ENCODE measurements around the gene WNT3.

Gene WNT3

GRCh38 chr17:46817901-46818209, 637 bp downstream of the WNT3 start:
- Histone ChIP-seq H3F3A (ENCODE audit: insufficient read depth, low read length) (no peaks in the 10 kb centered on the region), H3K36me3 (ENCODE audit: insufficient read depth, low read length) (no peaks in the 10 kb centered on the region), H3K27me3 (ENCODE audit: insufficient read depth, low read length) (no peaks in the 10 kb centered on the region), H3K27ac (ENCODE audit: low read depth, low read length, poor library complexity, severe bottlenecking) (no peak overlapping the region), H3K79me2 (ENCODE audit: insufficient read depth, low read length) (no peaks in the 10 kb centered on the region), H3K9me2 (ENCODE audit: low read depth, low read length) (no peaks in the 10 kb centered on the region), H4K20me1 (ENCODE audit: insufficient read depth, low read length) (no peaks in the 10 kb centered on the region), H3K9me3 (ENCODE audit: low read length) (no peaks in the 10 kb centered on the region), H3K4me2 (ENCODE audit: low read length) (peak overlapping the region; percentile 39), H2AFZ (ENCODE audit: low read length) (no peak overlapping the region), H3K4me1 (ENCODE audit: insufficient read depth, low read length, severe bottlenecking) (peaks cover 44% of the 10 kb centered on the region), H3K9ac (ENCODE audit: low read length) (0 out of 2 replicates have a peak overlapping the region, but pooled peaks have one; percentile 1), H3K4me3 (ENCODE audit: low read depth, low read length, poor library complexity, severe bottlenecking) (peak overlapping the region; percentile 35)
- no peak for TF ChIP-seq EZH2 (IDR thresholded peaks at IDR 0.05; ENCODE audit: borderline replicate concordance, low read length)
- TF ChIP-seq, protein P1, sequence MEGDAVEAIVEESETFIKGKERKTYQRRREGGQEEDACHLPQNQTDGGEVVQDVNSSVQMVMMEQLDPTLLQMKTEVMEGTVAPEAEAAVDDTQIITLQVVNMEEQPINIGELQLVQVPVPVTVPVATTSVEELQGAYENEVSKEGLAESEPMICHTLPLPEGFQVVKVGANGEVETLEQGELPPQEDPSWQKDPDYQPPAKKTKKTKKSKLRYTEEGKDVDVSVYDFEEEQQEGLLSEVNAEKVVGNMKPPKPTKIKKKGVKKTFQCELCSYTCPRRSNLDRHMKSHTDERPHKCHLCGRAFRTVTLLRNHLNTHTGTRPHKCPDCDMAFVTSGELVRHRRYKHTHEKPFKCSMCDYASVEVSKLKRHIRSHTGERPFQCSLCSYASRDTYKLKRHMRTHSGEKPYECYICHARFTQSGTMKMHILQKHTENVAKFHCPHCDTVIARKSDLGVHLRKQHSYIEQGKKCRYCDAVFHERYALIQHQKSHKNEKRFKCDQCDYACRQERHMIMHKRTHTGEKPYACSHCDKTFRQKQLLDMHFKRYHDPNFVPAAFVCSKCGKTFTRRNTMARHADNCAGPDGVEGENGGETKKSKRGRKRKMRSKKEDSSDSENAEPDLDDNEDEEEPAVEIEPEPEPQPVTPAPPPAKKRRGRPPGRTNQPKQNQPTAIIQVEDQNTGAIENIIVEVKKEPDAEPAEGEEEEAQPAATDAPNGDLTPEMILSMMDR (IDR thresholded peaks at IDR 0.05; ENCODE audit: low read length): no peak

DNA sequence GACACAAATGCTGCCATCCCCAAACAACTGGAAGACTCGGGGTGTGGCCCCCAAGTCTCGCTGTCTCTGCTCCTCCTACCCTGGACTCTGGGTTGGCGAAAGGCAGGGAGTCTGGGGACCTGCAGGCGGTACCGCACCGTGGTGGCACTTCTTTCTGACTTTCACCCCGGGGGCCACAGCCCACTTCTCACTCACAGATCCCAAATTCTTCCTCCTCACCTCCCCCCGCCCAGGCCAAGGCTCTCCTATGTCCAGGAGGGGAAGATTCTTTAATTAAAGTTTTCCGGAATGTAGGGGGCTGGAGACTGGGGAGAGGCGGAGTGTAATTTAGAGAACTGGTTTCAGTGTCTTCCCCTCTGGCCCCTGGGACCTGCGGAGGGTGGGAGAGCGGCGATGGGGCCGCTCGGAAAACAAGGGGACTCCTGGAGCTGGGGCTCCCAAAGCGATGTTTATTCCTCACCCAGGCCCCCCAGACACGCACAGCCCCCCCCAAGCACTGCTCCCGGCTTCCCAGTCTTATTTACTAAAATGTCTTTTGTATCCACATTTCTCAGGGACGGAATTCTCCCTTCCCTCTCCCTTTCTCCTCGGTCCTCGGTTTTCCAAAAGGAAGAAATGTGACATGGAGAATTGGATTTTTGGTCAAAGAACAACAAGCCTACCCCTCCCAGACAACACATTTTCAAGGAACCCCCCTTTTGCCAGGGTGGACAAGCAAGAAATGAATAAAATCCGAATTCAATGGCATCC, 1.2 kb downstream of the WNT3 start:
- Histone ChIP-seq H4K20me1 (ENCODE audit: insufficient read depth, low read length) (no peaks in the 10 kb centered on the region), H3K9me3 (ENCODE audit: low read length) (no peaks in the 10 kb centered on the region), H3K27ac (ENCODE audit: low read depth, low read length, poor library complexity, severe bottlenecking) (no peak overlapping the region), H3K4me3 (ENCODE audit: low read depth, low read length, poor library complexity, severe bottlenecking) (peak overlapping the region; percentile 35), H3K9me2 (ENCODE audit: low read depth, low read length) (no peaks in the 10 kb centered on the region), H3K27me3 (ENCODE audit: insufficient read depth, low read length) (no peaks in the 10 kb centered on the region), H3K36me3 (ENCODE audit: insufficient read depth, low read length) (no peaks in the 10 kb centered on the region), H3K4me1 (ENCODE audit: insufficient read depth, low read length, severe bottlenecking) (peaks cover 40% of the 10 kb centered on the region), H3F3A (ENCODE audit: insufficient read depth, low read length) (no peaks in the 10 kb centered on the region), H2AFZ (ENCODE audit: low read length) (no peak overlapping the region), H3K79me2 (ENCODE audit: insufficient read depth, low read length) (no peaks in the 10 kb centered on the region), H3K4me2 (ENCODE audit: low read length) (peak overlapping the region; percentile 39), H3K9ac (ENCODE audit: low read length) (no peak overlapping the region)
- TF ChIP-seq, protein P1 (IDR thresholded peaks at IDR 0.05; ENCODE audit: low read length): no peak
- TF ChIP-seq EZH2 (IDR thresholded peaks at IDR 0.05; ENCODE audit: borderline replicate concordance, low read length): no peak

GRCh38 chr17:46815474-46816353, 2.8 kb downstream of the WNT3 start:
- no peak for TF ChIP-seq EZH2 (IDR thresholded peaks at IDR 0.05; ENCODE audit: borderline replicate concordance, low read length)
- TF ChIP-seq, protein P1 (IDR thresholded peaks at IDR 0.05; ENCODE audit: low read length): no peak
- Histone ChIP-seq H3K9me2 (ENCODE audit: low read depth, low read length) (no peaks in the 10 kb centered on the region), H3K9me3 (ENCODE audit: low read length) (no peaks in the 10 kb centered on the region), H3K4me2 (ENCODE audit: low read length) (no peak overlapping the region), H2AFZ (ENCODE audit: low read length) (no peak overlapping the region), H3K27me3 (ENCODE audit: insufficient read depth, low read length) (no peaks in the 10 kb centered on the region), H3F3A (ENCODE audit: insufficient read depth, low read length) (no peaks in the 10 kb centered on the region), H3K4me1 (ENCODE audit: insufficient read depth, low read length, severe bottlenecking) (peaks cover 28% of the 10 kb centered on the region), H3K79me2 (ENCODE audit: insufficient read depth, low read length) (no peaks in the 10 kb centered on the region), H4K20me1 (ENCODE audit: insufficient read depth, low read length) (no peaks in the 10 kb centered on the region), H3K36me3 (ENCODE audit: insufficient read depth, low read length) (no peaks in the 10 kb centered on the region), H3K27ac (ENCODE audit: low read depth, low read length, poor library complexity, severe bottlenecking) (no peak overlapping the region), H3K9ac (ENCODE audit: low read length) (no peak overlapping the region), H3K4me3 (ENCODE audit: low read depth, low read length, poor library complexity, severe bottlenecking) (no peak overlapping the region)

All from OCI-LY1 (cell line).